Rectal smooth muscle tissue (tissue), 1 donor: ENCODE results near the gene ITIH2.
A peak's percentile ranks its signal among the peaks of the same experiment; 100 is the strongest.
"Not testable (repeated sequence)": the region's sequence is repeated elsewhere in the genome, so short reads cannot be mapped to it uniquely, and the experiment has no call there.

Experiments used
- H3K27ac ChIP-seq: one replicate; pipeline ENCODE4 v1.7.0; 2013; ENCODE audit warnings: low read depth, low read length, inconsistent platforms
- H3K27me3 ChIP-seq: one replicate; pipeline ENCODE4 v1.7.0; 2013; ENCODE audit warnings: low read length; ENCODE audit not compliant: control insufficient read depth, insufficient read depth
- H3K36me3 ChIP-seq: one replicate; pipeline ENCODE4 v1.7.0; 2013; ENCODE audit warnings: low read length; ENCODE audit not compliant: control insufficient read depth, insufficient read depth
- H3K4me1 ChIP-seq: one replicate; pipeline ENCODE4 v1.7.0; 2013; ENCODE audit warnings: low read length; ENCODE audit not compliant: control insufficient read depth, insufficient read depth
- H3K4me3 ChIP-seq: one replicate; pipeline ENCODE4 v1.7.0; 2013; ENCODE audit warnings: low read length
- H3K9ac ChIP-seq: one replicate; pipeline ENCODE4 v1.7.0; 2013; ENCODE audit warnings: low read length

ITIH2 gene

GRCh38 chr10:7703140-7703539 lies at the start of gene ITIH2:
Gene ITIH2 (plus strand): TSS chr10:7703316. CDS start chr10:7703435, 119 bp downstream.
- Histone ChIP-seq H3K4me1 (no peaks in the 10 kb centered on the region), H3K27ac (no peak within 1 kb of the TSS), H3K36me3 (no peaks in the 10 kb centered on the region), H3K4me3 (no peak within 1 kb of the TSS), H3K27me3 (no peaks in the 10 kb centered on the region), H3K9ac (no peak within 1 kb of the TSS)

- H3K27ac ChIP-seq: peak overlapping the region; percentile 68
- H3K4me3 ChIP-seq, H3K36me3 ChIP-seq, H3K9ac ChIP-seq, H3K27me3 ChIP-seq: not testable (repeated sequence)
- peaks cover 25% of the 10 kb centered on the region for H3K4me1 ChIP-seq
Observed at GRCh38 chr10:7657079-7657478, 46.0 kb upstream of the ITIH2 start.

- peaks cover 28% of the 10 kb centered on the region for H3K4me1 ChIP-seq
- H3K36me3 ChIP-seq: no peaks in the 10 kb centered on the region
- H3K9ac ChIP-seq: no peak overlapping the region
- peak overlapping the region; percentile 68 for H3K27ac ChIP-seq
- no peak overlapping the region for H3K4me3 ChIP-seq
- no peaks in the 10 kb centered on the region for H3K27me3 ChIP-seq
Observed at GRCh38 chr10:7657552-7657951, 45.6 kb upstream of the ITIH2 start.

GRCh38 chr10:7659560-7659959 lies 43.6 kb upstream of the ITIH2 start:
- Histone ChIP-seq H3K27ac (peak overlapping the region; percentile 82), H3K36me3 (no peaks in the 10 kb centered on the region), H3K4me3 (no peak overlapping the region), H3K9ac (no peak overlapping the region), H3K4me1 (peaks cover 32% of the 10 kb centered on the region), H3K27me3 (no peaks in the 10 kb centered on the region)

- H3K4me3 ChIP-seq: no peak overlapping the region
- no peaks in the 10 kb centered on the region for H3K27me3 ChIP-seq
- H3K36me3 ChIP-seq: no peaks in the 10 kb centered on the region
- H3K4me1 ChIP-seq: peaks cover 30% of the 10 kb centered on the region
- peak overlapping the region; percentile 58 for H3K27ac ChIP-seq
- no peak overlapping the region for H3K9ac ChIP-seq
Observed at GRCh38 chr10:7662522-7662921, 40.6 kb upstream of the ITIH2 start.

- H3K9ac ChIP-seq: no peak overlapping the region
- H3K36me3 ChIP-seq: no peaks in the 10 kb centered on the region
- H3K4me1 ChIP-seq: peaks cover 22% of the 10 kb centered on the region
- H3K4me3 ChIP-seq: no peak overlapping the region
- H3K27ac ChIP-seq: peak overlapping the region; percentile 84
- no peaks in the 10 kb centered on the region for H3K27me3 ChIP-seq
Observed at GRCh38 chr10:7664707-7665106, 38.4 kb upstream of the ITIH2 start.

- no peaks in the 10 kb centered on the region for H3K27me3 ChIP-seq
- H3K36me3 ChIP-seq: no peaks in the 10 kb centered on the region
- peak overlapping the region; percentile 84 for H3K27ac ChIP-seq
- no peak overlapping the region for H3K9ac ChIP-seq
- peaks cover 11% of the 10 kb centered on the region for H3K4me1 ChIP-seq
- peak overlapping the region; percentile 64 for H3K4me3 ChIP-seq
Observed at GRCh38 chr10:7665767-7666166, 37.3 kb upstream of the ITIH2 start.

- Histone ChIP-seq H3K4me1 (peaks cover 7% of the 10 kb centered on the region), H3K27ac (peak within 1 kb of the TSS; percentile 84), H3K4me3 (peak within 1 kb of the TSS; percentile 64), H3K27me3 (no peaks in the 10 kb centered on the region), H3K36me3 (no peaks in the 10 kb centered on the region), H3K9ac (peak within 1 kb of the TSS; percentile 10)
Observed at GRCh38 chr10:7666253-7667023, 36.7 kb upstream of the ITIH2 start, which contains the start of gene ITIH5. Gene ITIH5 (minus strand): TSS chr10:7666966. CDS start chr10:7666892, 74 bp downstream.

GRCh38 chr10:7667262-7668141 lies 35.6 kb upstream of the ITIH2 start:
- H3K9ac ChIP-seq: no peak overlapping the region
- H3K27ac ChIP-seq: peak overlapping the region; percentile 73
- no peaks in the 10 kb centered on the region for H3K36me3 ChIP-seq
- H3K27me3 ChIP-seq: no peaks in the 10 kb centered on the region
- H3K4me1 ChIP-seq: peaks cover 5% of the 10 kb centered on the region
- H3K4me3 ChIP-seq: peak overlapping the region; percentile 17

- H3K4me3 ChIP-seq: no peak overlapping the region
- no peak overlapping the region for H3K9ac ChIP-seq
- H3K36me3 ChIP-seq: no peaks in the 10 kb centered on the region
- no peaks in the 10 kb centered on the region for H3K4me1 ChIP-seq
- H3K27ac ChIP-seq: peak overlapping the region; percentile 32
- no peaks in the 10 kb centered on the region for H3K27me3 ChIP-seq
Observed at GRCh38 chr10:7670157-7670556, 33.0 kb upstream of the ITIH2 start.

GRCh38 chr10:7672341-7673134 lies 30.6 kb upstream of the ITIH2 start:
- Histone ChIP-seq H3K36me3 (no peaks in the 10 kb centered on the region), H3K9ac (no peak overlapping the region), H3K4me3 (no peak overlapping the region), H3K27me3 (no peaks in the 10 kb centered on the region), H3K27ac (no peak overlapping the region), H3K4me1 (no peaks in the 10 kb centered on the region)

GRCh38 chr10:7679256-7679655 lies 23.9 kb upstream of the ITIH2 start:
- Histone ChIP-seq H3K27me3 (no peaks in the 10 kb centered on the region), H3K36me3 (no peaks in the 10 kb centered on the region), H3K9ac (no peak overlapping the region), H3K4me3 (no peak overlapping the region), H3K27ac (no peak overlapping the region), H3K4me1 (no peaks in the 10 kb centered on the region)
